DMS53 (cell line): ENCODE results near the gene MYO5A.
"Not testable (repeated sequence)": the region's sequence is repeated elsewhere in the genome, so short reads cannot be mapped to it uniquely, and the experiment has no call there.

Experiments
- DNase-seq: peaks from one replicate; lab custom pipeline; 2025; lab: John Stamatoyannopoulos, UW

Gene MYO5A

GRCh38 chr15:52528564-52529340, at the start of gene MYO5A:
Gene MYO5A, minus strand, starts transcription at chr15:52528880. Its CDS starts 74 bp downstream, at chr15:52528806.
- peak; percentile 72 for DNase-seq

DNA sequence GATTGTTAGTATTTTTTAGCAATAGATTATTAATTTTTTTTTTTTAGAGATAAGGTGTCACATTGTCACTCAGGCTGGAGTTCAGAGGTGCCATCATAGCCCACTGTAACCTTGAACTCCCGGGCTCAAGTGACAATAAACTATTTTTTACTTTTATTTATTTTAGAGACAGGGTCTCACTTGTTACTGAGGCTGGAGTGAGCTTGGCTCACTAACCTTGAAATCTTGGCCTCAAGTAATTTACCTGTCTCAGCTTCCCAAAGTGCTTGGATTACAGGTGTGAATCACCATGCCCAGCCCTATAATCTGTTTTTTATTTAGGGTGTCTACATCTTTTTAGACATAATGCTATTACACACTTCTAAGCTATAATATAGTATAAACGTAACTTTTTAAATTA, 48.0 kb upstream of the MYO5A start:
- no peak for DNase-seq

DNA sequence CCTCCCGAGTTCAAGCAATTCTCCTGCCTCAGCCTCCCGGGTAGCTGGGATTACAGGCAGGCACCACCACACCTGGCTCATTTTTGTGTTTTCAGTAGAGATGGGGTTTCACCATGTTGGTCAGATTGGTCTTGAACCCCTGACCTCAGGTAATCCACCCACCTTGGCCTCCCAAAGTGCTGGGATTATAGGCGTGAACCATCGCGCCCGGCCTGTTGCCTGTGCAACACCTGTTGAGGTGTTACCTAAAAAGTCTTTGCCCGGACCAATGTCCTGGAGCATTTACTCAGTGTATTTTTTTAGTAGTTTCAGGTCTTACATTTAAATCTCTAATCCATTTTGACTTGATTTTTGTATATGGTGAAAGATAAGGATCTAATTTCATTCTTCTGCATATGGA, 46.9 kb upstream of the MYO5A start:
- not testable (repeated sequence) for DNase-seq

DNA sequence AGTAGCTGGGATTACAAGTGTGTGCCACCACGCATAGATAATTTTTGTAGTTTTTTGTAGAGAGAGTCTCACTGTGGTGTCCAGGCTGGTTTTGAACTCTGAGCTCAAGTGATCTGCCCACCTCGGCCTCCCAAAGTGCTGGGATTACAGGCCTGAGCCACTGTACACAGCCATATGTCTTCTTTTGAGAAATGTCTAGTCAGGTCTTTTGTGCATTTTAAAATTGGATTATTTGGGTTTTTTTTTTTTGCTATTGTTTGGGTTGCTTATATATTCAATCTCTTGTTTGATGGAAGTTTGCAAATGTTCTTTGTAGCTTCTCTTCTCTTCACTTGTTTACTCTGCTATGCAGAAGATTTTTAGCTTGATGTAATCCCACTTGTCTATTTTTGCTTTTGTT, 46.4 kb upstream of the MYO5A start:
- no peak for DNase-seq

DNA sequence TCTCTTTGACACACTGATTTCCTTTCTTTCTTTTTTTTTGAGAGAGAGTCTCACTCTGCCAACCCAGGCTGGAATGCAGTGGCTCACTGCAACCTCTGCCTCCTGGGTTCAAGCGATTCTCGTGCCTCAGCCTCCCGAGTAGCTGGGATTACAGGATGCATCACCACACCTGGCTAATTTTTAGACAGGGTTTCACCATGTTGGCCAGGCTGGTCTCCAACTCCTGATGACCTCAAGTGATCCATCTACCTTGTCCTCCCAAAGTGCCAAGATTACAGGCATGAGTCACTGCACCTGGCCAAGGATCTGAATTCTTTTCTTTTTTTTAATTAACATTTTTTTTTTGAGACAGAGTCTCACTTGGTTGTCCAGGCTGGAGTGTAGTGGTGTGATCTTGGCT, 45.9 kb upstream of the MYO5A start:
- not testable (repeated sequence) for DNase-seq

DNA sequence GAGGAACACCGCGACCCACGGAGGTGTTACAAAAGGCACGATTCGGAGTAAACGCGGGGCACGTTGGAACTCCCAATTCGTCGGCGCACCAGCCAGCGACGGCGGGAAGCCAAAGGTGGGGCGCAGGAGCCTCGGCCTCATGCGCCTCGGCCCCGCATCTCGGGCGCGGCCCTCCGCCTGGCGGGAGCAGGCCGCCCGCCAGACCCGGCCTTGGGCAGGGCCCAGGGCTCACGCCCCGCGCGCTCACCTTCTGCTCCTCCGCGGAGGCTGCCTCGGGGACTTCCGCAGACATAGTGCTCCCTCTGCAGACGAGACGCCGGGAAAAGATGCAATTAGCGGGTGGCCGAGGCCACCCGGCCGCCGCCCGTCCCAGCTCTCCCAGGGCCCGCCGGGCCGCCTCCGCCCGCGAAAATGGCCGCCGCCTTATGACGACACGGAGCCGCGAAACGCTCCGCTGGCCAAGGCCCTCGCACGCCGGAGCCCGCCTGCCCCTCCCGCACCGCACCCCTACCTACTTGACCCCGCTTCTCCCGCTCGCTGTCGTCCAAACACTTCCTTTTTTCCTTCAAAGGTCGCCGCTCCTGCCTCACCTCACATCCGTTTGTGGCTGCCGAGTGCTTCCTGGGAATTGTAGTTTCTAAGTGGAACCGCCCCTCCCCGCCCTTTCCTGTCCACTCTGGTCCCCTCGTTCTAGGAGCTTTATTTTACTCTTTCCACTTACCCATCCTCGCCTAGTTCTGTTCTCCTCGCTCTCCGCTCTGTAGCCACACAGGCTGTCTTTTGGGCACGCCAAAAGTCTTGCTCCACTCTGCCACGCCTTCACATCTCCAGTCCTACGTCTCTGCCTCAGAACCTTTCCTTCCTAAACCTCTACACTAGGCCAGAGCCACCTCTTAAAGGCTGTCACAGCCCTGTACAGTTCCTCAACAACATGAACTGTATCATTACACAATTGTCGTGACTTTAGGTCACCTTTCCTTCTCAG, 40.2 kb upstream of the MYO5A start, which contains the start of gene ARPP19:
TSS of gene ARPP19 (minus strand) at position 430 of the 985 bp plus-strand sequence. CDS start at position 292, 138 bp downstream.
- peak; percentile 96 for DNase-seq

DNA sequence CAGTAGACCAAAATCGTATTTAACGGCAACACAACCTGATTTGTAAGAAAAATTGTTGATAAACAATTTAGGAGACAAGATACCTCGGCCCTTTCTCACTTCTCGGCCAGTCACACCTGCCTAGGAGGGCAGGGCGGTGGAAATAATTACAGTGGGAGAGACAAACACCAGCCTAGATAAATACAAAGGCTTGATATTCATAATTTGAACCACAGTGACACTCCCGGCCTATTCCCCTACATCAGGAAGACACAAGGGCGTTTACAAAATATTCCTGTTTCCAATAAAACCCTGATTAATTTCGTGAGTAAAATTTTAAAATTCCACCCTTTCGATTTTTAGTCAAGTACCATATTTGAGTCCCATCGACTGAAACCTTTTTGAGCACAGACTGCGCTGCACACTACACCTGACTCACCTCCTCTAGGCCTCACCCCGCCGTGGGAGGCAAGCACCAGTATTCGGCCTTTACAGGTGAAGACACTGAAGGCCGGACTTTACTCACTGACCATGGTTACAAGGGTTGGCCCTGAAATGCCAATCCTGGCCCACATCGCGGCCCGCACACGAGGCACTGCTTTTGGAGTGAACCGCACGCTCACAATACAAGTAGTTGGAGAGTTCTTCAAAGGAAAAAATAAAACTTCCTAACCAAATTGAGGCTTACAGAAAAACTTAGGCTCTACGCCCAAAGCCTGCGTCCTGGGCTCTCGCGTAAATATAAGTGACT, 39.4 kb upstream of the MYO5A start:
- peak; percentile 70 for DNase-seq

GRCh38 chr15:52566889-52567288, 38.2 kb upstream of the MYO5A start:
- DNase-seq: no peak

- DNase-seq: not testable (repeated sequence)
Observed at GRCh38 chr15:52565417-52566358, 37.0 kb upstream of the MYO5A start.

DNA sequence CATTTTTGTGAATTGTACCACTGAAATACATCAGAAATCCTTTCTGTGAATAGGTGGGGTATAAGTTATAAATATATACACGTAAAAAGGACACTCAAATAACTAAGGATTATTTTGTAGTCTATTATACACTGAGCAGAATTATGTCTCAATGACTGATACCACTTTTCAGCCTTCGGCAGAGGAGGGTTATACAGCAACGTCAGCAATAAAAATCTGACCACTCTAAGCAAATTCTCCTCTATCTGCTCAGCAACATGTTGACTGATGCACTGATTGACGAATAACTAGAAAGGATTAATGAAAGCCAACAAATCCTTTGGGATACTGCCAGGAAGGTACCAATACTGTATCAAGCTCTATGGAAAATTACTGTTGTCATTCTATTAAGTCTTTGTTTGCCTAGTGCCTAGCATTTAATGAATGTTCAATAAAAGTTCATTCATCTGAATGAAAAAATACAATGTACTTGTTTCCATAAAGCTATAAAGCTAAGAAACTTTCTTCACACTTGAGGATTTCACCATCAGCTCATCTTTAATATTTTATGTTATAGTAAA, 34.9 kb upstream of the MYO5A start:
- DNase-seq: no peak

DNA sequence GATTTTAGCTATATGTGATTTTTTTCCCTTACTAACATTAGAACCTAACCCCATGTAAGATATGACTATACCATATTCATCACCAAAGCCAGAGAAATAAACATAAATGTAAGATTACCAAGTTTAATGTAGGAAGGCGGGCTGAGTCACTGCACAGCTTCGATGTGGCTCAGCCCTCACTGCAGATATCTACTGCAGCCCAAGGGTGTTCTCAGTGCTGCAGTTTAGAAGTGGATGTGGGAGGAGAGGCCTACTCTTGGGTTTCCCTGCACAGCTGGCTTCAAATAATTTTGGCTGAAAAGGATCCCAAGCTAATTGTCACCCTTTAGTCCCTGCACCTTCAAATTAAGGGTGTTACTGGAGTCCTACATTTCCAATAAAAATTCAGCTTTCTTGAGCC, 30.9 kb upstream of the MYO5A start:
- DNase-seq: no peak

- DNase-seq: peak; percentile 10
Observed at GRCh38 chr15:52559022-52559421, 30.3 kb upstream of the MYO5A start.

DNA sequence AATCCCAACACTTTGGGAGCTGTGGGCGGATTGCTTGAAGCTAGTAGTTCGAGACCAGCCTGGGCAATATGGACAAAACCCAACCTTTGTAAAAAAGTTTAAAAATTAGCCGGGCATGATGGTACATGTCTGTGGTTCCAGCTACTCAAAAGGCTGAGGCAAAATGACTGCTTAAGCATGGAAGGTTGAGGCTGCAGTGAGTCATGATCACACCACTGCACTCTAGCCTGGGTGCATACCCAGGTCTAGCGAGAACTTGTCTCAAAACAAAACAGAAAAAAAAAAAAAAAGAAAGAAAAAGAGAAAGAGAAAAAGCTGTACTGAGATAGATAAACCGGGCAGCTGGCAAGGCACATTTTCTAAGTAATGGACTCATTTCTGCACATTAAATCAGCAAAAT, 29.5 kb upstream of the MYO5A start:
- DNase-seq: no peak

GRCh38 chr15:52557274-52557641, 28.6 kb upstream of the MYO5A start:
- no peak for DNase-seq

DNA sequence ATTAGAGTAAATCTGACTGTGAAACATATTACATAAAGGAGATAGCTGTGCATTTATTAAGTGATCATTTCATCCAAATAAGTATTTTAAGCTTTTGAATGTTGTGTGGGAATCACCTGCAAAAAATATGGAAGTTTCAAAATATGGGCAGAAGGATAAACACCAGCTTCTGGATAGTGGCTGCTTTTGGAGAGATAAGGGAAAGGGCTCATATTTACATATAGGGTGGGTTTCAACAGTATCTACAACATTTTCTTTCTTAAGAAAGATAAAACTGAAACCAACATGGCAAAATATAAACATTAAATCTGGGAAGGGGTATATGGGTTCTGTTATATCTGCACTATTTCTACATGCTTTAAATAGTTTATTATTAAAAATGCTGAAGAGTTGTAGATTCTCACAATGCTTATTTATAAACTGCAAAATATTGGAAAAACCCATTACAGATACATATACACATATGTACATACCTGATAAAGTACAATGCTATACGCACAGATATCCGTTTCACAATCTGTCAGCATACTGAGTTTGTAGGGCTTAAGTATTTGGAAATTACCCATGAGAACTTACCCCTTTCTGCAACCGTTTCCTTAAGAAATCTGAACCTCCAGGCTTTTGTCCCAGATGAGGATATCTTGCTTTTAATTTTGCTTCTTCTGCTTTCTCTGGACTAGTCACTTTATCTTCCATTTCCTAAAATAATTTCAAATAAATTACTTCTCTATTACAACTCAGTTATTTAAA, 28.0 kb upstream of the MYO5A start:
- no peak for DNase-seq

GRCh38 chr15:52552303-52552702, 23.6 kb upstream of the MYO5A start:
- no peak for DNase-seq

DNA sequence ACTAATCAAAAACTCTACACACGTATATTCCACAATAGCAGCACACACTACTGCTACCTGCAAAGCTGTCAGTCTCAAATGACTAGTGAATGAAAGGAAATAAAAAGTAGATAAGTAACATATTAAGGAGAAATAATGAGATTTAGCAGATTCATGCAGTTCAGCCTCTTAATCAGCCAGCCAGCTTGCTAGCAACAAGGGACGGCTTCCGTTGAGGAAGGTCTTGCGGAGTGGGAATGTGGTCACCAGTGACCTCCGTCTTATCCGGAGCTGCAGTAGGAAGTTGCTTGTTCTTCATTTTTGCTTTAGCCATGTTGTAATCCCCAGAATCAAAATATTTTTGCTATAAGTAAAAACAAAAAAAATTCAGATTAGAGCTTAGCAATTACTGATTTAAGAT, 23.1 kb upstream of the MYO5A start:
- no peak for DNase-seq

DNA sequence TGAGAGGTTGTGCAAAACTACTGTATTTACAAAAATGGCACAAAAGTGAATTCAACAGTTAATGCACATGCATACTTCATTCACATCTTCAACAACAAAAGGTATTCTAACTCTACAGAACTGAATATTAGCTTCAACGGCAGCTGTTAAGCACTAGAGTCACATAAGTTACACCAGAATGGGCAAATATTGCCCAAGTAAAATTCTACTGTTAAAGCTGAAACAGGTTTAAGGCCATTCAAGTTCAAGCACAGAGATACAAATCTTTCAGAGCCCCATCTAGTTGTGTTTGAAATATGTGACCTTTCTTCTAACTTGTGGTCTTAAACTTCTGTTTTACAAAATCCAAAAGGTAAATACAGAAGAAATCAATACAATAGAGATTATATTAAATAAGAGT, 22.5 kb upstream of the MYO5A start:
- not testable (repeated sequence) for DNase-seq

DNA sequence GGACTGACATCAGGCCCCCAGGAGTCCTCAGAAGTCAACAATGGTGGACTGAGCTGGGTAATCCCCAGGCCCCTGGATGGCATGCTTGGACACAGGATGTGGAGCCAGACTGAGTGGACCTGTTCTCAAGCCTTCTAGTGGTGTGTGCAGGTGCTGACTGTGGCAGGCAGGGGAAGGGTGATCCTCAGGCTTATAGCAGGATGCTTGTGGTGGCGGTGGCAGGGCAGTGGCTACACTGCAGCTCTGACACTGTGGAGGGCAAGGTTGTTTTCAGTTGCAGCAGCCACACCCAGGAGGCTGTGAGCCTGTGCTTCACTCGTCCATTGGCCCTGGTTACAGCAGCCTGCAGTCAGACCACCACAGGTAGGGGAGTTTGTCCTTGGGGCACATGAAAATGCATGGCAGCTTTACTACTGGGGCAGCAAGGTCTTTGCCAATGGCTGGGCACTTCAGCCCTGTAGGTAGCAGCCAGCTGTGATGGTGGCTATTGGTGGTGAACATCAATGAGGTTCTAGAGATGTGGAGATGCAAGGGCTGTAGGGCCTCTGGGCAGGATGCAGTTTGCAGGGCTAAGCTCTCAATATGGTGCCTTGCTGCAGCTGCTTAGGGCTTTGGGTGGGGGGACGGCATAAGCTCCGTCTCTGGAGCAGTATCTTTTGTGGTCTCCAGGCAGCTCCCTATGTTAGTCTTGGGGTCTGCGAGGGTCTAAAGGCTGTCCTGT, 17.5 kb upstream of the MYO5A start:
- peak; percentile 20 for DNase-seq
